ENCODE data around the gene YAF2. TPM values are rescaled to one million over a fixed set of nuclear protein-coding genes. Genes with fewer than 3 reads are reported as not detected.

The YAF2 gene
- total and polyA plus RNA-seq, 2 donors (not counting 1 experiment from before 2014, with no cell fraction given) = 11.6 to 41.9 TPM

- no peak for TF ChIP-seq CTCF (IDR thresholded peaks at IDR 0.05)
- WGBS (ENCODE audit: insufficient coverage) = 13% methylated on average over 1 of the region's 1 CpG
- Histone ChIP-seq H3K79me2 (ENCODE audit: control insufficient read depth, insufficient read depth, low read length) (peaks cover 71% of the 10 kb centered on the region), H3K9ac (ENCODE audit: low read length) (no peak overlapping the region), H3K4me3 (ENCODE audit: control extremely low read depth in 1 of 5, extremely low read depth in 1 of 5, insufficient read depth in 1 of 5, low read depth in 2 of 5, low read length in 4 of 5) (no peak overlapping the region), H4K20me1 (ENCODE audit: control insufficient read depth, insufficient read depth, low read length, poor library complexity, severe bottlenecking) (peaks cover 16% of the 10 kb centered on the region), H3K27ac (ENCODE audit: low read length in 2 of 2) (peak overlapping the region in 1 of 2 donors; percentile 55), H3K4me2 (replicated peaks; ENCODE audit: low read depth, low read length, poor library complexity, severe bottlenecking) (peak overlapping the region; percentile 12), H3K36me3 (replicated peaks in 1 of 2; ENCODE audit: control extremely low read depth in 1 of 2, control insufficient read depth in 1 of 2, extremely low read depth in 1 of 2, insufficient read depth in 2 of 2, low read length in 1 of 2) (no peaks in the 10 kb centered on the region), H3K27me3 (replicated peaks in 1 of 4; ENCODE audit: control extremely low read depth in 1 of 4, control insufficient read depth in 3 of 4, insufficient read depth in 4 of 4, low read length in 3 of 4) (no peaks in the 10 kb centered on the region), H3K9me3 (ENCODE audit: control extremely low read depth in 1 of 3, control insufficient read depth in 2 of 3, insufficient read depth in 1 of 3, low read length in 2 of 3) (no peaks in the 10 kb centered on the region), H2AFZ (ENCODE audit: insufficient read depth, low read depth, low read length, poor library complexity, severe bottlenecking) (peak overlapping the region; percentile 4), H3K4me1 (ENCODE audit: control insufficient read depth in 2 of 2, insufficient read depth in 2 of 2, low read length in 2 of 2) (peaks cover 9 to 13% of the 10 kb centered on the region in 2 donors)
- DNase-seq = peak; percentile 27
- ChIA-PET POLR2A (interaction anchor here (0.7 to 0.9 kb wide), 2 partner anchors 19 to 805 kb away, joined by 3 to 5 read pairs; no protein-coding TSS in a partner anchor), CTCF (interaction anchor here (0.7 to 2.5 kb wide), 3 partner anchors 209 to 444 kb away, joined by 3 to 9 read pairs (median 5); no protein-coding TSS in a partner anchor)
- Mint-ChIP-seq H3K27ac (no peak overlapping the region), H3K4me1 (peaks cover 17% of the 10 kb centered on the region), H3K9me3 (ENCODE audit: insufficient read depth) (no peaks in the 10 kb centered on the region), H3K27me3 (no peaks in the 10 kb centered on the region), H3K4me3 (no peak overlapping the region)
- intact Hi-C loops (cut with micrococcal nuclease) = loop anchor here (5.0 kb wide), 1 partner anchor 442 kb away; no protein-coding TSS in a partner anchor
- ATAC-seq (ENCODE audit: low read depth) = peak; percentile 31
Measured at GRCh38 chr12:42125388-42125767, 112.7 kb downstream of the YAF2 start.

- no peaks in the 10 kb centered on the region for H3K27me3 ChIP-seq (replicated peaks in 1 of 4; ENCODE audit: control extremely low read depth in 1 of 4, control insufficient read depth in 3 of 4, insufficient read depth in 4 of 4, low read length in 3 of 4)
- intact Hi-C loops (cut with micrococcal nuclease) = loop anchor here (5.0 kb wide), 1 partner anchor 442 kb away; no protein-coding TSS in a partner anchor
- no peaks in the 10 kb centered on the region for H3K36me3 ChIP-seq (replicated peaks in 1 of 2; ENCODE audit: control extremely low read depth in 1 of 2, control insufficient read depth in 1 of 2, extremely low read depth in 1 of 2, insufficient read depth in 2 of 2, low read length in 1 of 2)
- H3K79me2 ChIP-seq (ENCODE audit: control insufficient read depth, insufficient read depth, low read length) = peaks cover 70% of the 10 kb centered on the region
- H3K9ac ChIP-seq (ENCODE audit: low read length) = peak overlapping the region; percentile 3
- peaks cover 16% of the 10 kb centered on the region for H4K20me1 ChIP-seq (ENCODE audit: control insufficient read depth, insufficient read depth, low read length, poor library complexity, severe bottlenecking)
- no peak for ATAC-seq (ENCODE audit: low read depth)
- H3K4me2 ChIP-seq (replicated peaks; ENCODE audit: low read depth, low read length, poor library complexity, severe bottlenecking) = peak overlapping the region; percentile 12
- ChIA-PET POLR2A (interaction anchor here (0.7 to 0.9 kb wide), 2 partner anchors 19 to 805 kb away, joined by 3 to 5 read pairs; no protein-coding TSS in a partner anchor), CTCF (interaction anchor here (0.7 to 2.5 kb wide), 3 partner anchors 209 to 444 kb away, joined by 3 to 9 read pairs (median 5); no protein-coding TSS in a partner anchor)
- H3K27me3 Mint-ChIP-seq = no peaks in the 10 kb centered on the region
- H2AFZ ChIP-seq (ENCODE audit: insufficient read depth, low read depth, low read length, poor library complexity, severe bottlenecking) = peak overlapping the region; percentile 4
- no peak overlapping the region for H3K4me3 Mint-ChIP-seq
- H3K9me3 Mint-ChIP-seq (ENCODE audit: insufficient read depth) = no peaks in the 10 kb centered on the region
- peaks cover 9 to 13% of the 10 kb centered on the region in 2 donors for H3K4me1 ChIP-seq (ENCODE audit: control insufficient read depth in 2 of 2, insufficient read depth in 2 of 2, low read length in 2 of 2)
- no peak overlapping the region for H3K27ac Mint-ChIP-seq
- peak overlapping the region in 1 of 2 donors; percentile 55 for H3K27ac ChIP-seq (ENCODE audit: low read length in 2 of 2)
- H3K9me3 ChIP-seq (ENCODE audit: control extremely low read depth in 1 of 3, control insufficient read depth in 2 of 3, insufficient read depth in 1 of 3, low read length in 2 of 3) = no peaks in the 10 kb centered on the region
- H3K4me3 ChIP-seq (ENCODE audit: control extremely low read depth in 1 of 5, extremely low read depth in 1 of 5, insufficient read depth in 1 of 5, low read depth in 2 of 5, low read length in 4 of 5) = no peak overlapping the region
- H3K4me1 Mint-ChIP-seq = peaks cover 15% of the 10 kb centered on the region
- TF ChIP-seq EZH2 (IDR thresholded peaks at IDR 0.05; ENCODE audit: borderline replicate concordance, insufficient read depth, low read depth, low read length, poor library complexity, severe bottlenecking) (no peak), CTCF (IDR thresholded peaks at IDR 0.05) (no peak)
- WGBS (ENCODE audit: insufficient coverage) = 62% methylated on average over 5 of the region's 5 CpGs
- DNase-seq = no peak
Measured at GRCh38 chr12:42124764-42125387, 113.2 kb downstream of the YAF2 start.
